ENCODE results near the gene CDCA7.

DNA sequence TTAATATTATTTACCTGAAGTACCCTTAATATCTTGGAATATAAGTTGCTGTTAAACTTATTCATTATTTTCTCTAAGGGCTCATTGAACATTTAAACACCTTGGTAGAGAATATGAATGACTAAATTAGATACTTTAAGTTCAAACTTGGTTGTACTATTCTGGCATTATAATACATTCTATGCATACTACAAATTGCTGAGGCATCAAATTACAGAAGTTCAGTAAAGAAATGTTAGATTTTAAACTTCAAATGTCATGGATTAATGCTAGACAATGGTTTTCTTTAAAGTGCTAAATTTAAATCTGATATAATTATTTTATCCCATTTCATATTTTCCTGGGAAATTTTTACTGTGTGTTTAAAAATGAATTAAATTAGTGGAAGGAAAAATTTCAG, 63.1 kb downstream of the CDCA7 start:
- no peak for TF ChIP-seq POLR2A (IDR thresholded peaks at IDR 0.05)
- TF ChIP-seq, protein P1, sequence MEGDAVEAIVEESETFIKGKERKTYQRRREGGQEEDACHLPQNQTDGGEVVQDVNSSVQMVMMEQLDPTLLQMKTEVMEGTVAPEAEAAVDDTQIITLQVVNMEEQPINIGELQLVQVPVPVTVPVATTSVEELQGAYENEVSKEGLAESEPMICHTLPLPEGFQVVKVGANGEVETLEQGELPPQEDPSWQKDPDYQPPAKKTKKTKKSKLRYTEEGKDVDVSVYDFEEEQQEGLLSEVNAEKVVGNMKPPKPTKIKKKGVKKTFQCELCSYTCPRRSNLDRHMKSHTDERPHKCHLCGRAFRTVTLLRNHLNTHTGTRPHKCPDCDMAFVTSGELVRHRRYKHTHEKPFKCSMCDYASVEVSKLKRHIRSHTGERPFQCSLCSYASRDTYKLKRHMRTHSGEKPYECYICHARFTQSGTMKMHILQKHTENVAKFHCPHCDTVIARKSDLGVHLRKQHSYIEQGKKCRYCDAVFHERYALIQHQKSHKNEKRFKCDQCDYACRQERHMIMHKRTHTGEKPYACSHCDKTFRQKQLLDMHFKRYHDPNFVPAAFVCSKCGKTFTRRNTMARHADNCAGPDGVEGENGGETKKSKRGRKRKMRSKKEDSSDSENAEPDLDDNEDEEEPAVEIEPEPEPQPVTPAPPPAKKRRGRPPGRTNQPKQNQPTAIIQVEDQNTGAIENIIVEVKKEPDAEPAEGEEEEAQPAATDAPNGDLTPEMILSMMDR (IDR thresholded peaks at IDR 0.05), result no peak
- no peak for TF ChIP-seq EP300 (IDR thresholded peaks at IDR 0.05)
- TF ChIP-seq POLR2AphosphoS5 (IDR thresholded peaks at IDR 0.05), result no peak

Measured in upper lobe of left lung (tissue), 4 donors.